HG03095 (cell line): Measurements from ENCODE around the gene KCNH1.

Experiments
- ATAC-seq: cut with Tn5 transposase; IDR thresholded peaks from one replicate; pipeline ENCODE4 v1.9.1; 2021; ENCODE audit warnings: moderate library complexity; ENCODE audit not compliant: unreplicated experiment

KCNH1 gene

GRCh38 chr1:210769473-210769872 is 364.5 kb downstream of the KCNH1 start:
- ATAC-seq = no peak

GRCh38 chr1:210764536-210764935 is 369.4 kb downstream of the KCNH1 start:
- no peak for ATAC-seq

- ATAC-seq = no peak
Observed at GRCh38 chr1:210758761-210759160, 375.2 kb downstream of the KCNH1 start.

- no peak for ATAC-seq
Observed at GRCh38 chr1:210758261-210758660, 375.7 kb downstream of the KCNH1 start.

- no peak for ATAC-seq
Observed at GRCh38 chr1:210757677-210758076, 376.3 kb downstream of the KCNH1 start.

GRCh38 chr1:210755991-210756659 is 377.8 kb downstream of the KCNH1 start:
- ATAC-seq = no peak

- no peak for ATAC-seq
Observed at GRCh38 chr1:210754878-210755665, 378.9 kb downstream of the KCNH1 start.

GRCh38 chr1:210751911-210752310 is 382.0 kb downstream of the KCNH1 start:
- no peak for ATAC-seq

- no peak for ATAC-seq
Observed at GRCh38 chr1:210750468-210750867, 383.5 kb downstream of the KCNH1 start.

GRCh38 chr1:210748796-210749195 is 385.2 kb downstream of the KCNH1 start:
- no peak for ATAC-seq

GRCh38 chr1:210747890-210748289 is 386.1 kb downstream of the KCNH1 start:
- no peak for ATAC-seq

- no peak for ATAC-seq
Observed at GRCh38 chr1:210747112-210747511, 386.8 kb downstream of the KCNH1 start.

- no peak for ATAC-seq
Observed at GRCh38 chr1:210746024-210746731, 387.8 kb downstream of the KCNH1 start.

- no peak for ATAC-seq
Observed at GRCh38 chr1:210743038-210743437, 390.9 kb downstream of the KCNH1 start.

GRCh38 chr1:210741564-210741963 is 392.4 kb downstream of the KCNH1 start:
- ATAC-seq = no peak

GRCh38 chr1:210739627-210740026 is 394.3 kb downstream of the KCNH1 start:
- ATAC-seq = no peak

GRCh38 chr1:210738256-210738655 is 395.7 kb downstream of the KCNH1 start:
- ATAC-seq = no peak

GRCh38 chr1:210736713-210737112 is 397.2 kb downstream of the KCNH1 start:
- no peak for ATAC-seq

- no peak for ATAC-seq
Observed at GRCh38 chr1:210731597-210731996, 402.4 kb downstream of the KCNH1 start.

GRCh38 chr1:210731193-210731592 is 402.8 kb downstream of the KCNH1 start:
- no peak for ATAC-seq

GRCh38 chr1:210730023-210730422 is 403.9 kb downstream of the KCNH1 start:
- ATAC-seq = no peak
